Fibroblast of the conjunctiva (primary cell): Measurements from ENCODE around the gene SARM1.
A peak's percentile ranks its signal among the peaks of the same experiment; 100 is the strongest.

ENCODE experiments used
- DNase-seq: peaks from one replicate; pipeline ENCODE4 v3.0.0-alpha.2; 2010; ENCODE audit warnings: low read depth

The SARM1 gene

GRCh38 chr17:28395968-28396367 is 24.5 kb downstream of the SARM1 start:
- DNase-seq: no peak

- DNase-seq: no peak
Observed at GRCh38 chr17:28396635-28397239, 25.2 kb downstream of the SARM1 start.

GRCh38 chr17:28397275-28397674 is 25.8 kb downstream of the SARM1 start:
- DNase-seq: no peak

- DNase-seq: no peak
Observed at GRCh38 chr17:28397687-28398279, 26.3 kb downstream of the SARM1 start.

GRCh38 chr17:28398280-28398981 is 26.9 kb downstream of the SARM1 start:
- no peak for DNase-seq

GRCh38 chr17:28399808-28400207 is 28.3 kb downstream of the SARM1 start:
- no peak for DNase-seq

- DNase-seq: no peak
Observed at GRCh38 chr17:28402224-28402630, 30.7 kb downstream of the SARM1 start.

- no peak for DNase-seq
Observed at GRCh38 chr17:28402844-28403243, 31.4 kb downstream of the SARM1 start.

- no peak for DNase-seq
Observed at GRCh38 chr17:28404007-28404406, 32.5 kb downstream of the SARM1 start.

GRCh38 chr17:28404461-28404811 is 32.9 kb downstream of the SARM1 start:
- no peak for DNase-seq

GRCh38 chr17:28404812-28405570 is 33.5 kb downstream of the SARM1 start:
- no peak for DNase-seq

- no peak for DNase-seq
Observed at GRCh38 chr17:28405632-28406472, 34.4 kb downstream of the SARM1 start, which contains the start of gene SLC46A1. SLC46A1 (minus strand) TSS chr17:28406212; CDS start chr17:28406114, 98 bp downstream.

GRCh38 chr17:28406473-28406814 is 35.0 kb downstream of the SARM1 start:
- no peak for DNase-seq

- no peak for DNase-seq
Observed at GRCh38 chr17:28407130-28407973, 35.9 kb downstream of the SARM1 start.

- DNase-seq: no peak
Observed at GRCh38 chr17:28407974-28408306, 36.4 kb downstream of the SARM1 start.

- no peak for DNase-seq
Observed at GRCh38 chr17:28412099-28412498, 40.6 kb downstream of the SARM1 start.

GRCh38 chr17:28413804-28414203 is 42.3 kb downstream of the SARM1 start:
- DNase-seq: no peak

- no peak for DNase-seq
Observed at GRCh38 chr17:28415886-28416285, 44.4 kb downstream of the SARM1 start.

- peak; percentile 36 for DNase-seq
Observed at GRCh38 chr17:28416703-28417311, 45.3 kb downstream of the SARM1 start.

- no peak for DNase-seq
Observed at GRCh38 chr17:28421787-28422305, 50.4 kb downstream of the SARM1 start.
